ENCODE data around the gene HBEGF.

DNA sequence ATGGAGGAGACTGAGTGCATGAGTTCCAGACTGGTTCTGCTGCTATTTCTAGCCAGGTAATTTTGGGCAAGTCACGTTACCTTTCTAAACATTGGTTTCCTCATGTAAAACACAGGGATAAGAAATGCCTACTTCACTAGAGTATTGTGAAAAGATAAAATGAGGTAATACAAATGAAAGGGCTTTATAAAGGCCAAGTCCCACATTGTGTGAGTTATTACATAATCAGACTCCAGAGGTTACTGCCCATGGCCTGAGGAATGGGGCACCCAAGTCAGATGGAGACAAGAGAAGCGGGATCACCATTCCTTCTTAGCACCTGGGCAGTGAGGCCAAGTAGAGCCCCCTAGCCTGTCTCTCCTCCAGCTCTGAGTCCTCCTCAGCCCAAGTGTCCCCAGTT is 7.5 kb downstream of the HBEGF start:
- no peak for TF ChIP-seq EZH2 (IDR thresholded peaks at IDR 0.05; ENCODE audit: insufficient read depth, poor library complexity, severe bottlenecking)
- TF ChIP-seq EZH2phosphoT487 (IDR thresholded peaks at IDR 0.05; ENCODE audit: insufficient read depth, low read depth), result no peak

All from GM23248 (cell line).